Osteoblast (primary cell): ENCODE results near the gene RAD1. TPM values are rescaled to one million over a fixed set of nuclear protein-coding genes. Genes with fewer than 3 reads are reported as not detected.

Experiments used
- DNase-seq: peaks from one replicate; pipeline ENCODE4 v3.0.0; 2011; ENCODE audit warnings: low spot score, mixed read lengths; ENCODE audit not compliant: insufficient read length; ENCODE audit errors: missing footprints
- H2AFZ ChIP-seq: 2 replicates; pipeline ENCODE4 v1.6.0; 2011; ENCODE audit warnings: mild to moderate bottlenecking, low read length
- H3K27ac ChIP-seq: 2 replicates; pipeline ENCODE4 v1.5.1; 2011; ENCODE audit warnings: mild to moderate bottlenecking, low read depth, low read length, moderate library complexity
- H3K27me3 ChIP-seq: 2 replicates; pipeline ENCODE4 v1.6.0; 2012; ENCODE audit warnings: mild to moderate bottlenecking, control low read depth, inconsistent platforms, low read length, moderate library complexity; ENCODE audit not compliant: insufficient read depth
- H3K36me3 ChIP-seq: 2 replicates; pipeline ENCODE4 v1.5.1; 2011; ENCODE audit warnings: mild to moderate bottlenecking, low read length, control low read depth, moderate library complexity; ENCODE audit not compliant: insufficient read depth
- H3K4me1 ChIP-seq: 2 replicates; pipeline ENCODE4 v1.5.1; 2011; ENCODE audit warnings: mild to moderate bottlenecking, low read length, control low read depth, moderate library complexity; ENCODE audit not compliant: insufficient read depth
- H3K4me2 ChIP-seq: 2 replicates; pipeline ENCODE4 v1.6.0; 2011; ENCODE audit warnings: mild to moderate bottlenecking, low read length; ENCODE audit not compliant: insufficient read depth
- H3K4me3 ChIP-seq: fragments of 200-600 bp; sonication (generic); 3 replicates; pipeline ENCODE4 v1.5.1; 2012; ENCODE audit warnings: mild to moderate bottlenecking, low read length, inconsistent platforms; ENCODE audit not compliant: insufficient read depth
- H3K79me2 ChIP-seq: 2 replicates; pipeline ENCODE4 v1.6.0; 2012; ENCODE audit warnings: mild to moderate bottlenecking, low read length, control low read depth, inconsistent platforms; ENCODE audit not compliant: insufficient read depth
- H3K9me3 ChIP-seq: 2 replicates; pipeline ENCODE4 v1.5.1; 2011; ENCODE audit warnings: low read depth, low read length, control low read depth
- H4K20me1 ChIP-seq: 2 replicates; pipeline ENCODE4 v1.6.0; 2012; ENCODE audit warnings: mild to moderate bottlenecking, low read length, control low read depth; ENCODE audit not compliant: insufficient read depth
- total RNA-seq: library from RNA; depleted of rRNA; stranded (reverse); fragments of >200 nt; gene quantifications from 2 replicates; pipeline ENCODE4 v1.2.3, GENCODE V29; 2012
- TF ChIP-seq, protein P1 (sequence below): IDR thresholded peaks from 2 replicates; pipeline ENCODE4 v1.5.1; 2011; ENCODE audit warnings: mild to moderate bottlenecking, low read depth, low read length, moderate library complexity; ENCODE audit errors: extremely low read depth

Gene RAD1
- total RNA-seq, 1 donor, result 54.6 TPM

DNA sequence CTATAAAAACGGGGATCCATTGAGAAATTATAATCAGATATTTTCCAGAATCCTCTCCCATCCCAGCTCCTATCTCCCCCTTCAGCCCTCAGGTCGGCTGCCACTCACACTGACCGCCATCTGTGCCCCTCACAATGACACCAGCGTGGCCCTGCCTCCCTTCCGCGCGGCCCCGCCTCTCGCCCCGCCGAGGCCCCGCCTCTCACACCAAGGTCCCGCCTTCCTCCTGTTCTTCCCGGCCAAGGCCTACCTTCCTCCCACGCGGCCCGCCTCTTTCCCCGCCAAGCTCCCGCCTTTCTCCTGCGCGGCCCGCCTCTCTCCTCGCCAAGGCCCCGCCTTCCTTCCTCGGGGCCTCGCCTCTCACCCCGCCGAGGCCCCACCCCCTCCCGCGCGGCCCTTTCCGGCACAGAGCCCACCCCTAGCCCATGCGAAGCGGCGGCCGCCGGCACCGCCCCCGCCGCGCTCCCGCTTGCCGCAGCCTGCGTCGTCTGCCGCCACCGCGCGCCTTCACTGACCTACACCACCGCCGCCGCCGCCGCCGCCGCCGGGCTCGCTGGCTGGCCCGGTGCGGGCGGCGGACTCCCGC, 13.9 kb upstream of the RAD1 start, which contains the start of gene DNAJC21:
TSS of gene DNAJC21 (plus strand) at position 426 of the 586 bp plus-strand sequence. CDS start 261 bp downstream, outside the sequence.
- no peaks in the 10 kb centered on the region for H3K27me3 ChIP-seq
- H3K27ac ChIP-seq, result peak within 1 kb of the TSS; percentile 75
- TF ChIP-seq, protein P1, sequence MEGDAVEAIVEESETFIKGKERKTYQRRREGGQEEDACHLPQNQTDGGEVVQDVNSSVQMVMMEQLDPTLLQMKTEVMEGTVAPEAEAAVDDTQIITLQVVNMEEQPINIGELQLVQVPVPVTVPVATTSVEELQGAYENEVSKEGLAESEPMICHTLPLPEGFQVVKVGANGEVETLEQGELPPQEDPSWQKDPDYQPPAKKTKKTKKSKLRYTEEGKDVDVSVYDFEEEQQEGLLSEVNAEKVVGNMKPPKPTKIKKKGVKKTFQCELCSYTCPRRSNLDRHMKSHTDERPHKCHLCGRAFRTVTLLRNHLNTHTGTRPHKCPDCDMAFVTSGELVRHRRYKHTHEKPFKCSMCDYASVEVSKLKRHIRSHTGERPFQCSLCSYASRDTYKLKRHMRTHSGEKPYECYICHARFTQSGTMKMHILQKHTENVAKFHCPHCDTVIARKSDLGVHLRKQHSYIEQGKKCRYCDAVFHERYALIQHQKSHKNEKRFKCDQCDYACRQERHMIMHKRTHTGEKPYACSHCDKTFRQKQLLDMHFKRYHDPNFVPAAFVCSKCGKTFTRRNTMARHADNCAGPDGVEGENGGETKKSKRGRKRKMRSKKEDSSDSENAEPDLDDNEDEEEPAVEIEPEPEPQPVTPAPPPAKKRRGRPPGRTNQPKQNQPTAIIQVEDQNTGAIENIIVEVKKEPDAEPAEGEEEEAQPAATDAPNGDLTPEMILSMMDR, result no peak
- H3K4me2 ChIP-seq, result peak within 1 kb of the TSS; percentile 90
- H4K20me1 ChIP-seq, result peaks cover 13% of the 10 kb centered on the region
- peak within 1 kb of the TSS; percentile 96 for H3K4me3 ChIP-seq
- peak; percentile 99 for DNase-seq
- peaks cover 38% of the 10 kb centered on the region for H3K79me2 ChIP-seq
- no peaks in the 10 kb centered on the region for H3K9me3 ChIP-seq
- H2AFZ ChIP-seq, result peak within 1 kb of the TSS; percentile 90
- H3K4me1 ChIP-seq, result peaks cover 12% of the 10 kb centered on the region
- H3K36me3 ChIP-seq, result peaks cover 23% of the 10 kb centered on the region

DNA sequence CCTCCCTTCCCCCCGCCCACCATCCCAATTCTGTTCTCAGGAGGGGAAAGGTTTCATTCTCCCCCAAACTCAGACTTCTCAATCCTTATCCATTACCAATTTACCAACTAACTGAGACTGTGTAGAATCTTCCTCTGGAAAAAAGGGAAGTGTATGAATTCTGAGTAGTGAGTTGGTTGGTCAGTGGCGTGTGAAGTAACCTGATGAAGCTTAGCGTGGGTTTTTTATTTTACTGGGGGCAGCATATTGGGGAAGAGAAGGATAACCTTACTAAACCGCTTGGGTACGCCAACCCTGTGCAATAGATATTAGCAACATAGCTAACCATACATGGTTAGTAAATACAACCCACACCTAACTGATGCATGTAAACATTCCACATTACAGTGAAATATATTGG, 13.0 kb upstream of the RAD1 start:
- Histone ChIP-seq H3K36me3 (peaks cover 26% of the 10 kb centered on the region), H2AFZ (no peak overlapping the region), H3K79me2 (peaks cover 29% of the 10 kb centered on the region), H3K4me2 (no peak overlapping the region), H3K4me1 (peaks cover 22% of the 10 kb centered on the region), H3K27ac (no peak overlapping the region), H3K27me3 (no peaks in the 10 kb centered on the region), H3K4me3 (no peak overlapping the region), H3K9me3 (no peaks in the 10 kb centered on the region), H4K20me1 (peaks cover 13% of the 10 kb centered on the region)
- TF ChIP-seq, protein P1, result no peak
- DNase-seq, result peak; percentile 43

GRCh38 chr5:34927785-34928184, 12.5 kb upstream of the RAD1 start:
- Histone ChIP-seq H3K9me3 (no peaks in the 10 kb centered on the region), H3K4me1 (peaks cover 24% of the 10 kb centered on the region), H3K27me3 (no peaks in the 10 kb centered on the region), H2AFZ (no peak overlapping the region), H3K4me2 (no peak overlapping the region), H3K79me2 (peaks cover 26% of the 10 kb centered on the region), H4K20me1 (peaks cover 13% of the 10 kb centered on the region), H3K4me3 (no peak overlapping the region), H3K27ac (no peak overlapping the region), H3K36me3 (peaks cover 31% of the 10 kb centered on the region)
- TF ChIP-seq, protein P1, result no peak
- DNase-seq, result no peak

- H3K36me3 ChIP-seq, result peaks cover 42% of the 10 kb centered on the region
- H2AFZ ChIP-seq, result no peak overlapping the region
- no peak overlapping the region for H3K4me2 ChIP-seq
- TF ChIP-seq, protein P1, result no peak
- DNase-seq, result no peak
- H3K79me2 ChIP-seq, result peaks cover 12% of the 10 kb centered on the region
- peaks cover 8% of the 10 kb centered on the region for H4K20me1 ChIP-seq
- peaks cover 24% of the 10 kb centered on the region for H3K4me1 ChIP-seq
- H3K9me3 ChIP-seq, result no peaks in the 10 kb centered on the region
- H3K27me3 ChIP-seq, result no peaks in the 10 kb centered on the region
- no peak overlapping the region for H3K27ac ChIP-seq
- no peak overlapping the region for H3K4me3 ChIP-seq
Observed at GRCh38 chr5:34926318-34926888, 11.1 kb upstream of the RAD1 start.
